GM21825 (cell line): ENCODE measurements around the gene FCRLA.

Experiments used
- ATAC-seq: cut with Tn5 transposase; IDR thresholded peaks from one replicate; pipeline ENCODE4 v1.9.1; 2021; ENCODE audit warnings: mild to moderate bottlenecking, moderate library complexity; ENCODE audit not compliant: unreplicated experiment

FCRLA gene

DNA sequence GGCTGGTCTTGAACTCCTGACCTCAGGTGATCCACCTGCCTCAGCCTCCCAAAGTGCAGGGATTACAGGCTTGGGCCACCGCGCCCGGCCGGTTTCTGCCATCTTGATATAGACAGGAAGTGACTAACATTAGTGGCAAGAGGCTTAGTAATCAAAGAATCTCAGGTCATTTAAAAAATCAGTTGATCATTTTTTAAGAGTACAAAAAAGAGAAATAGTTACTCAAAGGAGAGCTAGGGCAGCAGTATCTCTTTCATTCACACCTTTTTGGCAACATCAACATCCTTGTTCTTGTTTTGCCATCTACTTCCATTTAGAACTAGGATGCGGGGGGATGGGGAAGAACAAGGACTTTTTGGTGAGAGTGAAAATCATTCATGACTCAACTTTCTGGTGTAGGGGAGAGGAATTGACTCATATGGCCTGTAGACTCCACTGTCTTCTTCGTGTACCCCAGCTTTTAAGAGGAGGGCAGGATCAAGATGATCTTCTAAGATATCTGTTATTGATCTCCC is 23.1 kb downstream of the FCRLA start:
- ATAC-seq = no peak

DNA sequence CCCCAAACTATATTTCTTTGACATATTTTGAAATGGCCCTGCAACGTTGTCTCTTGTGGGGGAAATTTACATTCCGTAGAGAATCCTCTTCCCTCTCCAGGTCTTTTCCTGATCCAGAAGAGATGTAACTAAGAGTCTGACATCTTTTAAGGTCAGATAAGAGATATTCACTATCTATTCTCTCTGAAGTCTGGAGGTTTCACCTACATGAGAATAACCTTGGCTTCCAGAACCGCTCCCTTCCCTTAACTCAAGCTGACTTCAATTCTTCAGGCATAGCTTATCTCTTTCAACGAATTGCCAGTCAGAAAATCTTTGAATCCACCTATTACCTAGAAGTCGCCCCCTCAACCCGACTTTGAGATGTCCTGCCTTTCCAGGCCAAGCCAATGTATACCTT is 24.2 kb downstream of the FCRLA start:
- ATAC-seq = no peak

DNA sequence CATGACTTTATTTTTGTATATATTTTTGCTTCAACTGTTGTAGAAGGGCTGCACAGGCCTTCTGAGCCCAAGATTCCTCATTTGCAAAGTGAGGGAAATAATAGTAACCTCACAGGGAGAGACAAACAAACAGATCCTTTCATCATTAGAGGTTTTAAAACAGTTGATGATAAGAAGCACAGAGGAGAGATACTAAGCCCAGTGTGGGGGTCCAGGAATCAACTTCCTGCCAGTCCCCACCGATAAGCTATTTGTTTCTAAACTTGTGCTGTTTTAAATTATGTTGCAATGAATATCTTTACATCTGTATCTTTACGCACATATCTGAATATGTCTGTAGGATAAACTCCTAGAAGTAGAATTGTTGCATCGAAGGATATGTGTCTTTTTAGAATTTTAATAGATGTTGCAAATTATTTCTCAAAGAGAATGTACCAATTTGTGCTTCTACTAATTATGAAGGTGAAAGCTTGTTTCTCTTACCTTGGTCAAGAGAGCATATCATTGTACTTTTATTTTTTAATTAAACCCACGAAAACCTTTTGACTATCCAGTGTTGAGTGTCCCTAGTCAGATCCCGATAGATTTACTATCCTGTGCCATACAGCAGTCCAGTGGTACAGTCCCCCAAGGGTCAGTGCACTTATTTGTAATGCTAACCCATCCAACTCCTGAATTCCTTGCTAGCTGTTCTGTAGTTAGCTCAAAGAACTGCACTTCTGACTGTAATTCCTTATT is 25.1 kb downstream of the FCRLA start:
- ATAC-seq = no peak

DNA sequence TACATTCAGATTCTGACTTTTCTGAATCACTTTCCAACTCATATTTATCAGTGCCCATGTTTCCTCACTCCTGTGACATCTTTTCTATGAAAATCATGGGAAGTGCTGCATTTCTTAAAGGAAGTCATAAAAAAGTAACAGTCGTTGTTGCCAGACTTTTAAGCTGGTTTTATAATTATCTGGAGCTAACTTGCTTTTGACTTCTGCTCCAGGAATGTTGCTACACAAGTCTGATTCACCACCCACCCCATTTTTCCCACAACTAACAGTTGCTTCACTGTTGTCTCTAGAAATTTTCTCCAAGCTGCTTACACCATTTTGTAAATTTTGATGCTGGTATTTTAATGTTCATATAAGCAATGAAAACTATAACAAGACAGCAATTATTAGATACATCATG is 26.5 kb downstream of the FCRLA start:
- ATAC-seq = no peak

DNA sequence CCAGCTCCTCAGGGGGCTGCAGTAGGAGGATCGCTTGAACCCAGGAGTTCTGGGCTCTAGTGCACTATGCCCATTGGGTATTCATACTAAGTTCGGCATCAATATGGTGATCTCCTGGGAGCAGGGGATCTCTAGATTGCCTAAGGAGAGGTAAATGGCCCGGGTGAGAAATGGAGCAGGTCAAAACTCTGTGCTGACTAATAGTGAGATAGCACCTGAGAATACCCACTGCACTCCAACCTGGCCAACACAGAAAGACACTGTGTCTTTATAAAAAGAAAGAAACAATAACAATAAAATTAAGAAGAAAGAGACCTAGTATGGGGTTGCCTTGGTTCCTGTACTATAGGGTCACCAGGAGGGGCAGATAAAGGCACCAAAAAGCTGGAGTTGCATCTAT is 28.8 kb downstream of the FCRLA start:
- no peak for ATAC-seq

DNA sequence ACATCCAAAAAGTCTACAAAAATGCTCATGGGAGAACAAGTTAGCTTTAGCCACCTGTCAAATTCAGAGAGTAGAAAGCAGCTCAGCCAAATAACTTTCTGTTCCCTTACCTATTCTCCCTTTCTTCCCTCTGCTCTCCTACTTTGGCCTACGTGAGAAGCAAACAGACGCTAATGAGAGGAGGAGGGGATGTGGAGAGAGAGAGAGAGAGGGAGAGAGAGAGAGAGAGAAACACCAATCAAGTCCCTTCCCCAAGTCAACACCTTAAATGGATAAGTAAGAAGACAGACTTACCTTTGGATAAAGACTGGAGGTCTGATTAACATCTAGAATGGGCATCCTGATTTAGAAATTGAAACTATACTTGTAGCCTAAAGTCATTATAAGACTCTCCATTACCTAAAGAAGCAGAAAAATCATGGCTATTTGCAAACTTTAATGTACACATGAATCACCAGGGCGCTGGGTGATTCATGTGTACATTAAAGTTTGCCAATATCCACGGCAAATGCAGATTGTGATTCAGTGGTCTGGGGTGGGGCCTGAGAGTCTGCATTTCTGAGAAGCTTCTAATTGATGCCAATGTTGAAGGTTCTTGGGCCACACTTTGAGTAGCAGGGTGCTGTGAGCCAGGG is 29.4 kb downstream of the FCRLA start:
- no peak for ATAC-seq

DNA sequence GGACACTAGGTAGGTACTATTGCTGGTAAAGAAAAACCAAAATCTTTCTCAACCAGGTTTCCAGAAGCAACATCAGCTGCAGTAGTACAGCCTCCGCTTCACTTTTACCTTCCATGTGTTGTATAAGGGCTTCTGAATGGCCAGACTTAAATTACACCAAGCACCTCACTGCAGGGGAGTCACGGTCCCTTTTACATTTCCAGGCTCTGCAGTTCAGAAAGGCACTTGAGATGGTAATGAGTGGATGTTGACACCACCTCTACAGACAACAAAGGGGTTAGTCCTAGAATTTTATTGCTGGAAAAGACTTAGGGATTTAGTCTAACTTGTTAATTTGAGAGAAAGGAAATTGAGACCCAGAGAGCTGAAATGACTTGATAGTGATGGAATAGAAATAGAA is 30.6 kb downstream of the FCRLA start:
- ATAC-seq = no peak

DNA sequence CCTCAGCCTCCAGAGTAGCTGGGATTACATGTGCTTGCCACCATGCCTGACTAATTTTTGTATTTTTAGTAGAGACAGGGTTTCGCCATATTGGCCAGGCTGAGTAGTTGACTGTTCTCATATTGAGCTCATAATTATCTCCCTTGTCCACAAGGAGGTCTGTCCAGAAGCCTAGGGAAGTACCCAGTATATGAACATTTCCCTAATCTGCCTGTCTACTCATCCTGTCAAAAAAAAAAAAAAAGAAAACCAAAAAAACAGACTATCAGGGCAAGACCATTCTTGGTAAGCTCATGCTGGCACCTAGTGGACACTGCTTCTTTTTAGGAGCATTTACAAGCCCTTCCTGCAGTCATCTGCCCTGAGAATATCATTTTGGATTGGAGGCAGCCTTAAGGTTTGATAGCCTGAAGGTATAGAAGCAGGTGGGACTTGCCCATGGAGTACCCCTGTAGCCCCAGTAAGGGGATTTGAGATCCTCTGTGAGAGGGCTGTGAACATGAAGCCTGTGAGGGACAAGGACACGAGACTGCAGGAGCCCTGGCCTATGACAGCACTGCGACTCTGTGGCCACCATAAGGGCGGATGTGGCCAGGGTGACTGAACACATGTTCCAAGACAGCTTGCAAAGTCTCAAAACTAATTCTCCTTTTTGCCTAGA is 31.7 kb downstream of the FCRLA start:
- peak; percentile 62 for ATAC-seq

DNA sequence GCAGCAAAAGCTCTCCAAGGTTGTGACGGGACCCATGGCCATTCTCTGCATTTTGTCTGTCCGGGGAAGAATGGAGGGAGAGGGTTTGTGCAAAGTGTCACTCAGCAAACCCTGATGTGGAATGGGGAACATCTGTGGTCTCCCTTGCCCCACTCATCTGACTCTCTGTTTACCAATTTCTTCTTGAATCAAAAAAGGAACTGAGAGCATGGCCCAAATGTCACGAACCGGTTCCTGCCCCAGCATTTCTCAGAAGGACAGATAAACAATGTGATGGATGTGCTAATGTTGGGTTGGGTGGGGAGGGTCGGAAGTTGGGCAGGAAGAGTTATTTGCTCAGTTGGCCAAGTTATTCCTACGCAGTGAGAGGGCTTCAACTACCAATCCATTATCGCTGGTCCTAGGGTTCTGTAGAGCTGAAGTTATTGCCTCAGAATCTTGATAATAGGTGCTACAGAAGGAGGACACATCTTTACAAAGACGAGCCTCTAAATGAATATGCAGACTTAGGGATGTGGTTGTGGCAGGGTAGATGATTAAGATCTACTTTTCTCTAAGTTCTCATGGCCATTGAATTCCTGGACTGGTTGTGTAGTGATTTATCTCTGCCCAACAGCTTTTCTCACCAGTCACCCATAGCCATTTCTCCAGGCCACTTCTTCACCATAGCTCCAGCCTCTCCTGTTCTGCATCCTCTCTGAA is 33.0 kb downstream of the FCRLA start:
- ATAC-seq = no peak

DNA sequence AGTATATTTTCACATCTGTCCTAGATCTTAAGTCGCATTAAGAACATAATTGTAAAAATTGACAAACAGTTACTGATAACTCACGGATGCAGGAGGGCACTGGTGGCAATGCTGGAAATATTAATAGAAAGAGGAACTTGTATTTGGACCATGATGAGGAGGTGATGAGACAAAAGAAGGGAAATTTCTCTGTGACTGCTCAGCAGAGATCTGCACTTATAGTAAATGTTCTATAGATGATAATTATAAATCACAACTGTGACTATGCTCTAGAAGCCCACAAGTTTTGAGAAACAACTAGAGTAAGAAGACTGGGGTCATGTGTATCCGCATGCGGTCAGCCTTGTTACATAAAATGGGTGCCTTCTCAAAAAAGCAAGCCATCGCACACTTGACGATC is 33.9 kb downstream of the FCRLA start:
- ATAC-seq = no peak

DNA sequence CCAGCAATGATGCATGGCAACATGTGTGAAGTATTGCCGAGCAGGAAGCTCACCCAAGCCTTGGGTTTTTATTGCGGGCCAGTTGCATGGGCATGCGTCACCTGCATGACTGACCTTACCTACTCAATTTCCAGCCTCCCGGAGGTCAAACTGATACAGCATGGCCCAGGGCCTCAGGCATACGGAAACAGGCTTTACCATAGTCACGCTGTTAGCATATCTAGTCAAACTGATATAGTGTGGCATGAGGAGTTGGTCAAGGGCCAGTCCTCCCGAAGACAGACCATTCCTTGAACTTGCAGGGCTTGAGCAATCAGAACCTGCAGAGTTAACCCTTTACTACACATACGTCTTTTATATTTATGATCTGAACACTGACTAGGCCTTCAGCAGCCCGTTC is 36.2 kb downstream of the FCRLA start:
- no peak for ATAC-seq

DNA sequence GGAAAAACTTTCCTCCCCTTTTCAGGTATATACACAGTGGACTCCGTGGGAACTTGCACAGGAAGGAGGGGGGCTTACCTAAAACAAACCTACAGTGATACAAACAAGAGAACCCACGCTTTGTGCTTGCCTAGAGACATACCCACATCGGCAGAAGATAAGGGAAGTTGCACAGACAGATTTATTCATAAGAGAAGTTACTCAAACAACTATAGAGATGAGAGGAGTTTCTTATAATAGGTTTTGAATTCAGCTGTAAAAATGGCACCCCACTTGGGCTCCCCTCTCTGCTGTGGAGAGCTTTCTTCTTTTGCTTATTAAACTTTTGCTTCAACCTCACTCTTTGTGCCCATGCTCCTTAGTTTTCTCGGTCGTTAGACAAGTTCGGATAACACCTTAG is 40.8 kb downstream of the FCRLA start:
- ATAC-seq = no peak

DNA sequence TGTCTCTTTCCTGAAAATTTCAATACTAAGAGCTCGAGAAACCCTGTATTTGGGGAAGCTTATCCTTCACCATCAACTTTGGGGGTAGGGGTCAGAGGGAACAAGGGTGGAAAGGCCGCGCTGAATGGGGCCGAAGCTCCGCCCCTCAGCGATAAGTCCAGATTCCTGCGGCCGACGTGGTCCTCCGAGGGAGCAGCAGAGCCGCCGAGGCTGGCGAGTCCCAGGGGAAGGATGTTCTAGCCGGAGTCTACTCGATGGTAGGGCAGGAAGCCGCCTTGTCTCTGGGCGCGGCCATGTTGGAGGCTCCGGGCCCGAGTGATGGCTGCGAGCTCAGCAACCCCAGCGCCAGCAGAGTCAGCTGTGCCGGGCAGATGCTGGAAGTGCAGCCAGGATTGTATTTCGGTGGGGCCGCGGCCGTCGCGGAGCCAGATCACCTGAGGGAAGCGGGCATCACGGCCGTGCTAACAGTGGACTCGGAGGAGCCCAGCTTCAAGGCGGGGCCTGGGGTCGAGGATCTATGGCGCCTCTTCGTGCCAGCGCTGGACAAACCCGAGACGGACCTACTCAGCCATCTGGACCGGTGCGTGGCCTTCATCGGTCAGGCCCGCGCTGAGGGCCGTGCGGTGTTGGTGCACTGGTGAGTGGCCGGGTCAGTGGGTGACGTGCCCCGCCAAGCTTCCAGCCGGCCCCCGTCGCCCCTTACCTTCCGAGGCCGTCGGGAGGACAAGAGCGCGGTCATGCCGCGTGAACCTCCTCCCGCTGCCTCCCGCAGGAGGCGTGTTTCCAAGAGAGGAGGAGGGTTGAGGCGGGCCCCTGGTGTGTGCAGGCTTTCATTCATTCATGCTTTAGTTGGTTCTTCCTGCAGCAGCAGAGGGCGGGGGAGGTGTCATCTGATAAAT is 42.7 kb downstream of the FCRLA start, which contains the start of gene DUSP12:
Gene DUSP12 (plus strand): TSS at position 278 of the 899 bp plus-strand sequence. CDS start 16 bp downstream, at position 294.
- peak; percentile 98 for ATAC-seq

DNA sequence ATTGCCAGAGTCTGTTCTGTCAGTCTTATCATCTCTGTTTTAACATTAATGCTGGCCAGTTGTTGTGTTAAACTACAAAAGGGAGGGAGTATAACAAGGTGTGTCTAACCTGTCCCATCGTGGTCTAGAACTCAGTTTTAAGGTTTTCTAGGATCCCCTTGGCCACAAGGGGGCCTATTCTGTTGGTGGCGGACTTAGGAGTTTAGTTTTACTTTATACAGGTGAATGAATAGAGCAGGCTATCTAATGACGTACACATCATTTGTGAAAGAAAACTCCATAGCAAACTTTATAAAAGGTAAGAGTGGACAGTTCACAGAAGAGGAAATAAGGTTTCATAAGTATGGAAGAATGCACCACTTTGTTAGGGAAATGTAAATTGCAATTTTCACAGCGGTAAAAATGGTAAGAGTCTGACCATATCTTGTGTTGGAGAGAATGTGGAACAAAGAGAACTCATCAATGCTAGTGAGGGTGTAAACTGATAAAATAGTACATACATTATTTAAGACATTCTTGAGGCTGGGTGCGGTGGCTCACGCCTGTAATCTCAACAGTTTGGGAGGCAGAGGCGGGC is 56.6 kb downstream of the FCRLA start:
- no peak for ATAC-seq
